ENCODE data around the gene BSND. TPM values are rescaled to one million over a fixed set of nuclear protein-coding genes. Genes with fewer than 3 reads are reported as not detected.

Gene BSND
- total RNA-seq, 1 experiment from 2014 or later, result 0.42 TPM

GRCh38 chr1:55052221-55053142, 53.7 kb downstream of the BSND start:
- no peak for ATAC-seq
- no peak for DNase-seq (ENCODE audit: low spot score)
- POLR2A ChIA-PET, result no interaction called here
- H3K4me3 Mint-ChIP-seq, result no peak overlapping the region
- TF ChIP-seq ATF1 (CRISPR knock-in tag; IDR thresholded peaks at IDR 0.05) (no peak), NFE2L1 (CRISPR knock-in tag; IDR thresholded peaks at IDR 0.05) (no peak), GTF2I (CRISPR knock-in tag; conservative IDR thresholded peaks at IDR 0.05) (no peak), ZNF416 (CRISPR knock-in tag; IDR thresholded peaks at IDR 0.05) (no peak), SP1 (CRISPR knock-in tag; conservative IDR thresholded peaks at IDR 0.05) (no peak), GABPB1 (CRISPR knock-in tag; IDR thresholded peaks at IDR 0.05) (no peak), ERG (CRISPR knock-in tag; IDR thresholded peaks at IDR 0.05) (no peak), FOXP4 (CRISPR knock-in tag; IDR thresholded peaks at IDR 0.05) (no peak), ZNF425 (CRISPR knock-in tag; conservative IDR thresholded peaks at IDR 0.05) (no peak), MYBL2 (CRISPR knock-in tag; IDR thresholded peaks at IDR 0.05) (no peak), FOXK1 (CRISPR knock-in tag; IDR thresholded peaks at IDR 0.05) (no peak)
- TF ChIP-seq, protein P1, sequence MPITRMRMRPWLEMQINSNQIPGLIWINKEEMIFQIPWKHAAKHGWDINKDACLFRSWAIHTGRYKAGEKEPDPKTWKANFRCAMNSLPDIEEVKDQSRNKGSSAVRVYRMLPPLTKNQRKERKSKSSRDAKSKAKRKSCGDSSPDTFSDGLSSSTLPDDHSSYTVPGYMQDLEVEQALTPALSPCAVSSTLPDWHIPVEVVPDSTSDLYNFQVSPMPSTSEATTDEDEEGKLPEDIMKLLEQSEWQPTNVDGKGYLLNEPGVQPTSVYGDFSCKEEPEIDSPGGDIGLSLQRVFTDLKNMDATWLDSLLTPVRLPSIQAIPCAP (CRISPR knock-in tag; IDR thresholded peaks at IDR 0.05), result no peak
- TF ChIP-seq, protein P2, sequence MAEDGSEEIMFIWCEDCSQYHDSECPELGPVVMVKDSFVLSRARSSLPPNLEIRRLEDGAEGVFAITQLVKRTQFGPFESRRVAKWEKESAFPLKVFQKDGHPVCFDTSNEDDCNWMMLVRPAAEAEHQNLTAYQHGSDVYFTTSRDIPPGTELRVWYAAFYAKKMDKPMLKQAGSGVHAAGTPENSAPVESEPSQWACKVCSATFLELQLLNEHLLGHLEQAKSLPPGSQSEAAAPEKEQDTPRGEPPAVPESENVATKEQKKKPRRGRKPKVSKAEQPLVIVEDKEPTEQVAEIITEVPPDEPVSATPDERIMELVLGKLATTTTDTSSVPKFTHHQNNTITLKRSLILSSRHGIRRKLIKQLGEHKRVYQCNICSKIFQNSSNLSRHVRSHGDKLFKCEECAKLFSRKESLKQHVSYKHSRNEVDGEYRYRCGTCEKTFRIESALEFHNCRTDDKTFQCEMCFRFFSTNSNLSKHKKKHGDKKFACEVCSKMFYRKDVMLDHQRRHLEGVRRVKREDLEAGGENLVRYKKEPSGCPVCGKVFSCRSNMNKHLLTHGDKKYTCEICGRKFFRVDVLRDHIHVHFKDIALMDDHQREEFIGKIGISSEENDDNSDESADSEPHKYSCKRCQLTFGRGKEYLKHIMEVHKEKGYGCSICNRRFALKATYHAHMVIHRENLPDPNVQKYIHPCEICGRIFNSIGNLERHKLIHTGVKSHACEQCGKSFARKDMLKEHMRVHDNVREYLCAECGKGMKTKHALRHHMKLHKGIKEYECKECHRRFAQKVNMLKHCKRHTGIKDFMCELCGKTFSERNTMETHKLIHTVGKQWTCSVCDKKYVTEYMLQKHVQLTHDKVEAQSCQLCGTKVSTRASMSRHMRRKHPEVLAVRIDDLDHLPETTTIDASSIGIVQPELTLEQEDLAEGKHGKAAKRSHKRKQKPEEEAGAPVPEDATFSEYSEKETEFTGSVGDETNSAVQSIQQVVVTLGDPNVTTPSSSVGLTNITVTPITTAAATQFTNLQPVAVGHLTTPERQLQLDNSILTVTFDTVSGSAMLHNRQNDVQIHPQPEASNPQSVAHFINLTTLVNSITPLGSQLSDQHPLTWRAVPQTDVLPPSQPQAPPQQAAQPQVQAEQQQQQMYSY (CRISPR knock-in tag; IDR thresholded peaks at IDR 0.05), result no peak
- TF ChIP-seq, protein P3, sequence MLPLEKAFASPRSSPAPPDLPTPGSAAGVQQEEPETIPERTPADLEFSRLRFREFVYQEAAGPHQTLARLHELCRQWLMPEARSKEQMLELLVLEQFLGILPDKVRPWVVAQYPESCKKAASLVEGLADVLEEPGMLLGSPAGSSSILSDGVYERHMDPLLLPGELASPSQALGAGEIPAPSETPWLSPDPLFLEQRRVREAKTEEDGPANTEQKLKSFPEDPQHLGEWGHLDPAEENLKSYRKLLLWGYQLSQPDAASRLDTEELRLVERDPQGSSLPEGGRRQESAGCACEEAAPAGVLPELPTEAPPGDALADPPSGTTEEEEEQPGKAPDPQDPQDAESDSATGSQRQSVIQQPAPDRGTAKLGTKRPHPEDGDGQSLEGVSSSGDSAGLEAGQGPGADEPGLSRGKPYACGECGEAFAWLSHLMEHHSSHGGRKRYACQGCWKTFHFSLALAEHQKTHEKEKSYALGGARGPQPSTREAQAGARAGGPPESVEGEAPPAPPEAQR (CRISPR knock-in tag; IDR thresholded peaks at IDR 0.05), result no peak
- no peak overlapping the region for H3K27ac Mint-ChIP-seq
- no peaks in the 10 kb centered on the region for H3K9me3 Mint-ChIP-seq
- H3K27me3 Mint-ChIP-seq (ENCODE audit: low read depth), result no peaks in the 10 kb centered on the region
- H3K36me3 Mint-ChIP-seq, result peaks cover 23% of the 10 kb centered on the region
- CTCF ChIA-PET, result interaction anchor here (2.7 kb wide), 1 partner anchor 30 kb away, joined by 10 read pairs; no protein-coding TSS in a partner anchor
- no peaks in the 10 kb centered on the region for H3K4me1 Mint-ChIP-seq
